Measurements from ENCODE around the gene IL37. TPM values are rescaled to one million over a fixed set of nuclear protein-coding genes. Genes with fewer than 3 reads are reported as not detected.

Gene IL37
- total RNA-seq, 3 donors from 2014 or later, result not detected

DNA sequence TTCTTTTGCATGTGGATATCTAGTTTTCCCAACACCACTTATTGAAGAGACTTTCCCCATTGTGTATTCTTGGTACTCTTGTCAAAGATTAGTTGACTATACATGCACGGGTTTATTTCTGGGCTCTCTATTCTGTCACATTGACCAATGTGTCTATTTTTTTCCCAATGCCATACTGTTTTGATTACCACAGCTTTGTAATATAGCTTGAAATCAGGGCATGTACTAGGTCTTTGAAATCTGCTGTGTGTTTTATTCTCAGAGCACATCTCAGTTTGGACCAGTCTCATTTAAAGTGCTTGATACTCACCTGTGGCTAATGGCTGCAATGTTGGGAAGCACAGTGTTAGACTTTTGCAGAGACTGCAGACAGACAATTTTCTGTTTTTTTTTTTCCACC lies 34.0 kb downstream of the IL37 start:
- DNase-seq, result no peak
- H3K27me3 Mint-ChIP-seq (ENCODE audit: low read depth), result peaks cover 7% of the 10 kb centered on the region
- no peak overlapping the region for H3K4me3 Mint-ChIP-seq
- H3K9me3 Mint-ChIP-seq, result peaks cover 4% of the 10 kb centered on the region
- no peak for ATAC-seq
- no peaks in the 10 kb centered on the region for H3K4me1 Mint-ChIP-seq (ENCODE audit: low read depth)
- H3K36me3 Mint-ChIP-seq (ENCODE audit: insufficient read depth), result no peaks in the 10 kb centered on the region

DNA sequence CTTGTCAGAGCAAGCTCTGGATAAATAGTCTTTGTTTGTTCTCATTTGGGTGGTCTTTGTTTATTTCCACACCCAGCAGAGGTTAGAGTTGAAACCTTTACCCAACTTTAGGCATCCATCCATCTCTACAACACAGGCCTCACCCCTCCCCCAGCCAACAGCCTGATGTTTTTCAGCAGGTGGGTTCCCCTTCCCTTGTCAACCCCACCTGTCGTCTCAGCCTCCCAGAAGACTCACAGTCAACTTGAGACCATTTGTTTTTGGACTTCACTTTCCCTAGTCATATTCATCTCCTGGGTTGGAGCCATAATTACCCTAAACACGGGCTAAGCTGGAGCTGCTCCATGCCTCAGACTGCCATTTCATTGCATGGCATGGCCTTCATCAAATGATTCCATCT lies 35.1 kb downstream of the IL37 start:
- Mint-ChIP-seq H3K9me3 (peaks cover 4% of the 10 kb centered on the region), H3K4me3 (no peak overlapping the region), H3K36me3 (ENCODE audit: insufficient read depth) (no peaks in the 10 kb centered on the region), H3K4me1 (ENCODE audit: low read depth) (no peaks in the 10 kb centered on the region), H3K27me3 (ENCODE audit: low read depth) (peaks cover 9% of the 10 kb centered on the region)
- DNase-seq (no peak), ATAC-seq (no peak)

DNA sequence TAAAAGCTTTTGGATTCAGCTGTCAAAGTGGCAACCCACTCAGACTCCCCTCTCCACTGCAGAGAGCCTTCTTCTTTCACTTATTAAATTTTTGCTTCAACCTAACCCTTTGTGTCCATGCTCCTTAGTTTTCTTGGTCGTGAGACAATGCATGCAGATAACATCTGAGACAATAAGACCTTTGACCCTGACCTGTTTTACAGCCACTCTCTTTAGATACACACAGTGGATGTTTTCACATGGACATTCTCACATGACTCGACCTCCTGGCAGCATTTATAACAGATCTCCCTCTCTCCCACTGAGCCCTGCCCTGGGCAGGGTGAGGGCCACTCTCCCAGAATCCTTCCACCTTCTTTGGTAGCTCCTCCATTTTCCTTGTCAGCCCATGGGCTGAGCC lies 36.4 kb downstream of the IL37 start:
- DNase-seq (no peak), ATAC-seq (no peak)
- Mint-ChIP-seq H3K9me3 (peaks cover 4% of the 10 kb centered on the region), H3K4me1 (ENCODE audit: low read depth) (no peaks in the 10 kb centered on the region), H3K4me3 (no peak overlapping the region), H3K27me3 (ENCODE audit: low read depth) (peaks cover 19% of the 10 kb centered on the region), H3K36me3 (ENCODE audit: insufficient read depth) (no peaks in the 10 kb centered on the region)

DNA sequence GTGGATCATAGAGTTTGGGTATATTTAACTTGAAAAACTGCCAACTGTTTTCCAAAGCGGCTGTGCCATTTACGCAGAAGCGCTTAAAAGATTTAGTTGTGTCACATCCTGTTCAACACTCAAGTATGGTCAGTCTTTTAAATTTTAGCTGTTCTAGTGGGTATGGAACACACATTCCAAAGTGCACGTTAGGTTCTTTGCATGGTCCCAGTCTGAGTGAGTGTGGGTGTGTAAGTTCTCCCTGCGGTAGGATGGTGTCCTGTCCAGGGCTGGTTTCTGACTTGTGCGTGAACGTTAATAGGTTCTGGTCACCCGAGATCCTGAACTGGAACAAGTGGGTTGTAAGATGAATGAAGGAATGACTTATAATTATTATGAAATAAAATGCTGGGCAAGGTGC lies 38.5 kb downstream of the IL37 start:
- H3K9me3 Mint-ChIP-seq, result peaks cover 4% of the 10 kb centered on the region

DNA sequence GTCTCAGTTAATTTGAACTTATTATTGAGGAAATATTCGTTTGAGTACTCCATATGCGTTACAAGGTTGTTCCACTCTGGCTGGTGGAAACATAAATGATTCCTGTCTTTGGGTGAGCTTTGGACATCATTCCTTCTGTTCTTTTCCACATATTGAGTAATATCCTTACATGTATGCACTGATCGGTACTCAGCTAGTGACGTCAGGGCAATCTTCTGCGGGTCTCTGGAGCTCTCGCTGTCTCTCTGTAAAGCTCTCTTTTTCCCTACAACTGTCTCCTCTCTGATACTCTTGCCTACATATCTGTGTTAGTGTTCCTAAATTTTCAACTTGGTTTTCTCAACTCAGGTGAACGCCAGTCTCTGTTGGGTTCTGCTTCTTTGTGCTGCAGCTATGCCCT lies 43.4 kb downstream of the IL37 start:
- peaks cover 17% of the 10 kb centered on the region for H3K27me3 Mint-ChIP-seq (ENCODE audit: low read depth)
- H3K9me3 Mint-ChIP-seq, result no peaks in the 10 kb centered on the region
- DNase-seq, result no peak

More for the DNA sequence above, 38.5 kb downstream of the IL37 start:
- H3K36me3 Mint-ChIP-seq (ENCODE audit: insufficient read depth), result no peaks in the 10 kb centered on the region
- H3K4me3 Mint-ChIP-seq, result no peak overlapping the region
- DNase-seq (no peak), ATAC-seq (no peak)
- H3K4me1 Mint-ChIP-seq (ENCODE audit: low read depth), result no peaks in the 10 kb centered on the region
- peaks cover 22% of the 10 kb centered on the region for H3K27me3 Mint-ChIP-seq (ENCODE audit: low read depth)

DNA sequence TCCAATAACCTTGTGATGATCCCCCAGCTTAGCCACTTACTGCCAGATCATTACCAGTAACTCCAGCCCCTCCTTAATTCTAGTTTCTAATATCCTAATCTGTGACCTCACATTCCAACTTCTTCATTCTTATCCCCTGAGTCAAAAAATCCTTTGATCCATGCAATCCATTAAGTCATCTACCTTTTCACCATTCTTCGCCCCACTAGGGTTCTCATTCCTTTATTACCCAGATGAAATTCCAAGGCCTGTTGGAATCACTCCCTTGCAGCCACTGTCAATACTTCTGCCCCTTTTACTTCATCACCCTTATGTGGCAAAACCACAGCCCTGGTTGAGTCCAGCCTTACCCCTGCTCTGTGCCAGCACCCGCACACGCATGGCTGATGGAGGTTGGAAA lies 46.5 kb downstream of the IL37 start:
- no peaks in the 10 kb centered on the region for H3K4me1 Mint-ChIP-seq (ENCODE audit: low read depth)
- peaks cover 2% of the 10 kb centered on the region for H3K27me3 Mint-ChIP-seq (ENCODE audit: low read depth)
- no peak overlapping the region for H3K4me3 Mint-ChIP-seq
- no peak for DNase-seq
- no peak for ATAC-seq
- no peaks in the 10 kb centered on the region for H3K36me3 Mint-ChIP-seq (ENCODE audit: insufficient read depth)
- no peaks in the 10 kb centered on the region for H3K9me3 Mint-ChIP-seq

More for the DNA sequence above, 43.4 kb downstream of the IL37 start:
- H3K4me1 Mint-ChIP-seq (ENCODE audit: low read depth), result no peaks in the 10 kb centered on the region
- no peak overlapping the region for H3K4me3 Mint-ChIP-seq
- no peak for ATAC-seq
- H3K36me3 Mint-ChIP-seq (ENCODE audit: insufficient read depth), result no peaks in the 10 kb centered on the region

DNA sequence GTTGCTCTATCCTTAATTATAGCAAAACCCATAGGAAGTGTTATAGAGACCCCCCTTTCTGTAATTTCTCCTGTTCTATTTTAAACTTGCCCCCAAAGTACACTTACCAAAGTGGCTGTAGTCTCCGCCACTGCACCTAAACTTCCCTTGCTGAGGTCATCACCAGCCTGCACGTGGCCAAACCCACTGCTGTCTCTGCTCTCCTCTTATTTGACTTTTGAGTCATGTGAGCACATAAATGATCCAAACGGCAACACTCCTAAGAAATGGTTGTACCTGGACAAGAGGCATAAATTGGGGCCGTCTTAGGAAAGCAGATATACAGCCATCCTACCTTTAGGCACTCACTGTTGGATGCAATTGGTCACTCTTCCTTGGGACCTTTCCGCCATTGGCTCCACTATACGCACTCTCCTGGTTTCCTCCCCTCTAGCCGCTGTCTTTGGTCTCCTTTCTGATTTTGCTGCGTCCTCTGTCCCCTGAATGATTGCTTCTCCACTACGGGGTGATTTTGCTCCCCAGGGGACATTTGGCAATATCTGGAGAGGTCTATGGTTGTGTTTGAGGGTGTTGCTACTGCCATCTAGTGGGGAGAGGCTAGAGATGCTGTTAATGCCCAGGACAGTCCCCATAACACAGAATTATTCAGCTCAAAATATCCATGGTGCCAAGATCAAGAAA lies 47.6 kb downstream of the IL37 start:
- DNase-seq (no peak), ATAC-seq (peak; percentile 72 to 77)
- no peak overlapping the region for H3K4me3 Mint-ChIP-seq
- no peaks in the 10 kb centered on the region for H3K27me3 Mint-ChIP-seq (ENCODE audit: low read depth)
- no peaks in the 10 kb centered on the region for H3K4me1 Mint-ChIP-seq (ENCODE audit: low read depth)
- H3K36me3 Mint-ChIP-seq (ENCODE audit: insufficient read depth), result no peaks in the 10 kb centered on the region
- no peaks in the 10 kb centered on the region for H3K9me3 Mint-ChIP-seq

DNA sequence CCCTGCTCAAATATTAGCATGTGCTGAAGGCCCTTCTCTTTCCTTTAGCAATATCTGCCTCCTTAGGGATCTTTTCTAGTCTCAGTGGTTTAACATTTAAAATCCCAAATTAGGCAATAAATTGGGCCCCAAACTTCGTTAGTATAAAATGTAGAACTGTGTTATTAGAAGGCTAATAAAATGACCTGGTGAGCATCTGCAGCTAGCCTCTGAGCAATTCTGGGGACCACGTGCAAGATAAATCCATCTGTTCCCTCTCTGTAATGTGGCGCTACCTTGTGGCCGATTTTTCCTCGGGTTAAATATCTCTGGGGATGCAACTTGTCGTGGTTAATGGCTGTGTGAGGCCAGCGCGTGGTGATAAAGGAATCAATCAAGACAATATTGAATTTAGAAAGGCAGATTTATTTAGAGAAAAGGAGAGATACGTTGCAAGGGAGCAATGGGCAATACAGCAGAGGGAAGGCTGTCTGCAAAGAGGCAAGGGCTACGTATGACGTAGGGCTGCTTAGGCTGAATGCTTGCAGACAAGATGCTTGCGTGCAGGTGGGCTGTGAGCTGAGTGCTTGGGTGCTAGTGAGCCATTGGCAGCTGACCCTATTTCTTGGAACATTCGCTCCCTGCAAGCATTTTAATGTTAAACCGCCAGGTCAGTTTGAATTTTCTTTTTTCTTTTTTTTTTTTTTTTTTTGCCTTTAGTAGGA lies 48.3 kb downstream of the IL37 start:
- DNase-seq, result no peak
- no peaks in the 10 kb centered on the region for H3K27me3 Mint-ChIP-seq (ENCODE audit: low read depth)
- no peak overlapping the region for H3K4me3 Mint-ChIP-seq

DNA sequence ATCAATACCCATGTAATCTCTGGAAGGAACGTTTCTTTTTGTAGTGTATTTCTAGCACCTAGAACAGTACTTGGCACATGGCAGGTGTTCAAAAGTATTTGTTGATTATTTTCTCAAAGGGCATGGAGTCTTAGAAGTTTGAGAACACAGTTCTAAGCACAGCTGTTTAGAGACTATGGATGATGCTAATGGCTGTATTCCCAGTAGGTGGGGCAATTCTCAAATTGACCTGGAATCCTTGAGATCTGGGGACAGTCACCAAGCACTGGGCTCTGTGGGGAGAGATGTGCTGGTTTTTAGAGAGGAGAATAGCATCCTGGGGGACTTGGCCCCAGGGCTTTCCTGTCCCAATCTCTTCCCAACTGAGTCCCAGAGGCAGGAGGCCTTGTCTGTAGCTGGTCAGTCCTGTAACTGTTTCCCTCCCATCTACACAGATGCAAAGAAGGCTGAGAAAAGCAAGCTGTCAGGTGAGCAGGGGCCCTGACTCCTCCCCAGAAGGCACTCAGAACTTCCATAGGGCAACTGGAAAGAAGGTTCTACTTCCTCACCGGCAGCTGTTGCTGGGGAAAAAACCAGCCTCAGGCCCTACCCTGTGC lies 49.4 kb downstream of the IL37 start:
- DNase-seq (no peak), ATAC-seq (no peak)
- Mint-ChIP-seq H3K4me3 (no peak overlapping the region), H3K9me3 (no peaks in the 10 kb centered on the region), H3K36me3 (ENCODE audit: insufficient read depth) (no peaks in the 10 kb centered on the region), H3K27me3 (ENCODE audit: low read depth) (no peaks in the 10 kb centered on the region), H3K4me1 (ENCODE audit: low read depth) (no peaks in the 10 kb centered on the region)

More for the DNA sequence above, 48.3 kb downstream of the IL37 start:
- no peaks in the 10 kb centered on the region for H3K4me1 Mint-ChIP-seq (ENCODE audit: low read depth)
- ATAC-seq, result no peak
- no peaks in the 10 kb centered on the region for H3K9me3 Mint-ChIP-seq
- H3K36me3 Mint-ChIP-seq (ENCODE audit: insufficient read depth), result no peaks in the 10 kb centered on the region

DNA sequence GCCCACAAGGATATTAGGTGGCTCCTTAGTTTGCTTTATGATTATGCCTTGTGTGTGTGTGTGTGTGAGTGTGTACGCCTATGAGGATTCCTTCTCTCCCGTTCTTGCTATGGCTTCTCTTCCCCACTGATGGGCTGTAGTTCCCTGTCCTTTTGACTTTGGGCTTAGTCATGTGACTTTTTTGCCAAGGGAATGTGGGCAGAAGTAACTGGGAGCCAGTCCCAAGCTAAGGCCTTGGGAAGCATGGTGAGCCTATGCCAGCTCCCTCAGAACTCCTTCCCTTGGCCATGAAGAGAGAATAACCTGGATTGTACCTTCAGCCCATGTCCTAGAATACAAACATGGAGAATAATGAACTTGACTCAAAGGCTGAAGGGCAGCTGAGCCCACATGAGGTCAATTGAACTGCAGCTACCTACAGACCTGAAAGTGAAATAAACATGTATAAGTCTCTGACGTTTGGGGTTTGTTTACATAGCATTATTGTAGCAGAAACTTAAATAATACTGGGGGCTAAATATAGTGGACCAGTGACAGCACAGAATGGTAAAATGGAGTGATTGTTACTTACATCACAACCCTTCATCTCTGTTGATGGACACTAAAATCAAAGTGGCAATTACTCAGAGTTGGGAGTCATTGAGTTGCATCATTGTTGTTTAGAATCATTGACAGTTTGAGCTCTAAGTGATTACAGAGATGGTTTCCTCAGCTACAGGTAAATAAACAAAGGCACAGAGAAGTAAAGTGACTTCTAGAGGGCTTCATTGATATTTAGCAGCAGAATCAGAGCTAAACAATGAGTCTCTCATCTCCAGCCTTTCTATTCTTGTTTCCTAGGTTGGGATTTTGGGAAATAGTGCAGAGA lies 51.6 kb downstream of the IL37 start:
- Mint-ChIP-seq H3K36me3 (ENCODE audit: insufficient read depth) (no peaks in the 10 kb centered on the region), H3K4me3 (no peak overlapping the region), H3K9me3 (no peaks in the 10 kb centered on the region), H3K4me1 (ENCODE audit: low read depth) (no peaks in the 10 kb centered on the region), H3K27me3 (ENCODE audit: low read depth) (no peaks in the 10 kb centered on the region)
- ATAC-seq (no peak), DNase-seq (no peak)

DNA sequence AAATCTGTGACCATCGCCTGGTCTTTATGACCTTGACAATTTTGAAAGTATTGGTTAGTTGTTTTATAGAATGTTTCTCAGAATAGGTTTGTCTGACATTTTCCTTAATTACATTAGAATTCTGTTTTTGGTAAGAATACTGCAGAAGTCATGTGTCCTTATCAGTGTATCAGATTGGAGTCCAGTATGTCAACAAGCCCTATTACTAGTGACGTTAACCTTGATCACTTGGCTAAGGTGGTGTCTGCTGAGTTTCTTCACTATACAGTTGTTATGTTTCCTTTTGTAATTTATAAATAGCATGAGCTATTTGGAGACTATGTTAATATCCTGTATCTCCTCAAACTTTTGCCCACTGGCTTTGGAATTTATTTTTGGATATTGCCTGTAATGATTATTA lies 56.1 kb downstream of the IL37 start:
- H3K9me3 Mint-ChIP-seq, result no peaks in the 10 kb centered on the region
- DNase-seq (no peak), ATAC-seq (no peak)
- H3K36me3 Mint-ChIP-seq (ENCODE audit: insufficient read depth), result peaks cover 3% of the 10 kb centered on the region
- no peak overlapping the region for H3K4me3 Mint-ChIP-seq
- peaks cover 10% of the 10 kb centered on the region for H3K4me1 Mint-ChIP-seq (ENCODE audit: low read depth)
- no peaks in the 10 kb centered on the region for H3K27me3 Mint-ChIP-seq (ENCODE audit: low read depth)

Other genes starting within 250 kb of the IL37 start
- not detected for gene NT5DC4, start 190.1 kb upstream of the IL37 start, total RNA-seq
- 1 to 10 TPM; 2.7 to 4.1 (median 3.2) TPM for gene CKAP2L, start 146.6 kb upstream of the IL37 start, total RNA-seq
- 1 to 10 TPM; 2.0 to 4.3 (median 3.8) TPM for gene IL1A, start 126.7 kb upstream of the IL37 start, total RNA-seq
- gene IL1B, start 74.4 kb upstream of the IL37 start, total RNA-seq, result 1 to 10 TPM in 2 of 3 donors, under 1 TPM in 1; 0.42 to 1.6 (median 1.3) TPM
- not detected for gene IL36G, start 66.8 kb downstream of the IL37 start, total RNA-seq
- gene IL36A, start 94.3 kb downstream of the IL37 start, total RNA-seq, result not detected
- not detected for gene IL36B, start 141.7 kb downstream of the IL37 start, total RNA-seq
- gene IL36RN, start 148.0 kb downstream of the IL37 start, total RNA-seq, result 1 to 10 TPM in 2 of 3 donors, under 1 TPM in 1; 0.61 to 3.9 (median 1.6) TPM
- gene IL1F10, start 156.8 kb downstream of the IL37 start, total RNA-seq, result not detected
- gene IL1RN, start 216.4 kb downstream of the IL37 start, total RNA-seq, result 1 to 10 TPM; 1.2 to 2.5 (median 1.8) TPM